Trophoblast cell (in vitro differentiated cells and primary cell): Measurements from ENCODE around the gene EFNA4.

ENCODE experiments used
- DNase-seq, 2 donors: peaks; one replicate each; pipeline ENCODE4 v3.0.0-alpha.2; 2016
- H2AFZ ChIP-seq: 2 replicates; pipeline ENCODE4 v1.6.1; 2013; ENCODE audit warnings: low read length, moderate library complexity, mild to moderate bottlenecking; ENCODE audit not compliant: insufficient read depth, poor library complexity
- H2AK5ac ChIP-seq: 2 replicates; pipeline ENCODE4 v1.6.1; 2013; ENCODE audit warnings: mild to moderate bottlenecking, low read length
- H2BK120ac ChIP-seq: 2 replicates; pipeline ENCODE4 v1.6.1; 2013; ENCODE audit warnings: low read length, mild to moderate bottlenecking, moderate library complexity; ENCODE audit not compliant: insufficient read depth, poor library complexity
- H2BK12ac ChIP-seq: 2 replicates; pipeline ENCODE4 v1.6.1; 2013; ENCODE audit warnings: mild to moderate bottlenecking, low read length, moderate library complexity
- H2BK5ac ChIP-seq: 2 replicates; pipeline ENCODE4 v1.6.1; 2013; ENCODE audit warnings: low read length, low read depth, moderate library complexity, mild to moderate bottlenecking; ENCODE audit not compliant: poor library complexity
- H3K14ac ChIP-seq: 2 replicates; pipeline ENCODE4 v1.6.1; 2013; ENCODE audit warnings: mild to moderate bottlenecking, low read length
- H3K18ac ChIP-seq: 2 replicates; pipeline ENCODE4 v1.6.1; 2013; ENCODE audit warnings: mild to moderate bottlenecking, low read length
- H3K23ac ChIP-seq: 2 replicates; pipeline ENCODE4 v1.6.1; 2013; ENCODE audit warnings: low read length
- H3K27ac ChIP-seq: 2 replicates; pipeline ENCODE4 v1.5.1; 2013; ENCODE audit warnings: low read depth, mild to moderate bottlenecking, inconsistent platforms, low read length, moderate library complexity
- H3K27me3 ChIP-seq: 2 replicates; pipeline ENCODE4 v1.6.1; 2013; ENCODE audit warnings: inconsistent platforms, mild to moderate bottlenecking, low read length, moderate library complexity; ENCODE audit not compliant: insufficient read depth
- H3K36me3 ChIP-seq, 2 experiments: 1 replicate in 1 of 2; 2 replicates in 1 of 2; pipeline ENCODE4 v1.6.1; 2013; ENCODE audit warnings: low read length in 2 of 2, mild to moderate bottlenecking in 2 of 2, moderate library complexity in 1 of 2; ENCODE audit not compliant: insufficient read depth in 2 of 2, control insufficient read depth in 1 of 2
- H3K4ac ChIP-seq: 2 replicates; pipeline ENCODE4 v1.6.1; 2013; ENCODE audit warnings: low read depth, mild to moderate bottlenecking, low read length, moderate library complexity
- H3K4me1 ChIP-seq, 2 experiments: 1 replicate in 1 of 2; 2 replicates in 1 of 2; pipeline ENCODE4 v1.6.1; 2013; ENCODE audit warnings: low read length in 2 of 2, mild to moderate bottlenecking in 2 of 2, moderate library complexity in 1 of 2; ENCODE audit not compliant: insufficient read depth in 2 of 2, control insufficient read depth in 1 of 2
- H3K4me2 ChIP-seq: 2 replicates; pipeline ENCODE4 v1.6.1; 2013; ENCODE audit warnings: inconsistent platforms, mild to moderate bottlenecking, low read length, moderate library complexity
- H3K4me3 ChIP-seq: 2 replicates; pipeline ENCODE4 v1.5.1; 2013; ENCODE audit warnings: mild to moderate bottlenecking, low read depth, low read length, inconsistent platforms
- H3K79me1 ChIP-seq: one replicate; pipeline ENCODE4 v1.6.1; 2013; ENCODE audit warnings: low read length
- H3K79me2 ChIP-seq: 2 replicates; pipeline ENCODE4 v1.6.1; 2013; ENCODE audit warnings: low read length, mild to moderate bottlenecking; ENCODE audit not compliant: control insufficient read depth, insufficient read depth, poor library complexity
- H3K9ac ChIP-seq: 2 replicates; pipeline ENCODE4 v1.6.1; 2013; ENCODE audit warnings: mild to moderate bottlenecking, low read length
- H3K9me3 ChIP-seq: 2 replicates; pipeline ENCODE4 v1.6.1; 2013; ENCODE audit warnings: low read depth, mild to moderate bottlenecking, control low read depth, inconsistent platforms, low read length; ENCODE audit not compliant: insufficient read depth
- H4K12ac ChIP-seq: 2 replicates; pipeline ENCODE4 v1.6.1; 2013; ENCODE audit warnings: low read depth, mild to moderate bottlenecking, low read length, moderate library complexity
- H4K8ac ChIP-seq: 2 replicates; pipeline ENCODE4 v1.6.1; 2013; ENCODE audit warnings: low read depth, mild to moderate bottlenecking, low read length, moderate library complexity
- H4K91ac ChIP-seq: one replicate; pipeline ENCODE4 v1.6.1; 2013; ENCODE audit warnings: low read depth, mild to moderate bottlenecking, low read length, moderate library complexity
- WGBS: extraction: QIAGEN DNeasy Blood & Tissue Kit; methylation state at CpG from one replicate; pipeline ENCODE4 v1.1.7; 2013; ENCODE audit warnings: missing lambda C conversion rate; ENCODE audit not compliant: insufficient read length, insufficient coverage; ENCODE audit errors: extremely low coverage; 5-methylcytosine and 5-hydroxymethylcytosine counted together

The EFNA4 gene

DNA sequence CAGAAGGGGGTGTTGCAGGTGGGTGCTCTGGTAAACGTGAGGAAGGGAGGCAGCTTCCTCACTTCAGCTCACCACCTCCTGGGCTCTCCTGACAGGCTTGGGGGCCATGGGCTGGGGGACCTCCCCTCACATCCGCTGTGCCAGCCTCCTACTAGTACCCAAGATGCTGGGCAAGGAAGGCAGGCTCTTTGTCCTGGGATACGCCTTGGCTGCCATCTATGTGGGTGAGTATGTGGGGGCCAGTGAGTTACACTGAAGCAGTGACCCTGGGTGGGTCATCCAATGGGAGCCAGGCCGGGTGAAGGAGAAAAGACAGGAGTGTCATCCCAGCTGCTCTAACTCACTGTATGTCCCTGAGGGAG, 24.3 kb upstream of the EFNA4 start:
- H3K79me2 ChIP-seq, result no peaks in the 10 kb centered on the region
- H3K4me2 ChIP-seq, result no peak overlapping the region
- H3K9me3 ChIP-seq, result no peaks in the 10 kb centered on the region
- WGBS, result no CpG with 5 or more reads among the region's 4 CpGs
- no peak overlapping the region for H4K8ac ChIP-seq
- H3K23ac ChIP-seq, result no peak overlapping the region
- no peak overlapping the region for H3K4ac ChIP-seq
- H3K27ac ChIP-seq, result no peak overlapping the region
- no peak overlapping the region for H4K91ac ChIP-seq
- no peak overlapping the region for H3K14ac ChIP-seq
- H3K4me3 ChIP-seq, result no peak overlapping the region
- no peak overlapping the region for H2BK5ac ChIP-seq
- no peak overlapping the region for H4K12ac ChIP-seq
- no peak overlapping the region for H2AFZ ChIP-seq
- no peak overlapping the region for H3K18ac ChIP-seq
- H3K27me3 ChIP-seq, result no peaks in the 10 kb centered on the region
- H2BK12ac ChIP-seq, result no peak overlapping the region
- H3K36me3 ChIP-seq, result no peaks in the 10 kb centered on the region
- H3K79me1 ChIP-seq, result no peaks in the 10 kb centered on the region
- no peak overlapping the region for H3K9ac ChIP-seq
- H2AK5ac ChIP-seq, result no peak overlapping the region
- H2BK120ac ChIP-seq, result no peak overlapping the region
- peaks cover 9% of the 10 kb centered on the region in 2 experiments for H3K4me1 ChIP-seq
- no peak for DNase-seq

DNA sequence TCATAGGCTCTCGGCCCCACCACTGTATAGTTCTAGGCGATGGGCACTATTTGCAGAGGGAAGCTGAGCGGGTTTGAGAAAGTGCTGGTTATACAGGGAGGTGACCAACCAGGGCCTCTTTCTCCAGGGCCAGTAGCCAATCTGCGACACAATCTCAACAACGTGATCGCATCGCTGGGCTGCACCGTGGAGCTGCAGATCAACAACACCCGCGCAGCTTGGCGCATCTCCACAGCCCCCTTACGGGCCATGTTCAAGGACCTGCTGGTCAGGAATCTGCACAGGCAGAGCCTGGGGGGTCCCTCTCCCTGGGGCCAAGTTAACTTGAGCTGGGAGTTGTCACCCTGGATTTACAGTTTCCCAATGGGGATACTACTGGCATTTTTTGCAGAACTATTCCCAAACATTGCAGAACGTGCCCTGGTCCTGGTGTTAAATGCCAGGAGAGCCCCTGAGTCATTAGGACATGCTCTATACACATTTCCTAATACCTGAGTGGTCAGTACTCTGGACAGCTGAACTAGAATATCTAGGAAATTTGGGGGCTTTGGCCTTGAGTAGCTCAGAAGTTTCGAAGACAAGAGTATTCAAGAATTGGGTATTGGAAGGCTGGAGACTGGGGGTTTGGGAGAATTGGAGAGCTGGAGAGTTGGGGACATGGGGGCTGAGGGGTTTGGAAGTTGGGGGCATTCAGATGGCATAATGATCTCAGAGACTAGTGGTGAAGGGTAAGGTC, 23.0 kb upstream of the EFNA4 start:
- no peak overlapping the region for H3K4me3 ChIP-seq
- no peak overlapping the region for H3K4ac ChIP-seq
- no peak overlapping the region for H3K9ac ChIP-seq
- H3K79me1 ChIP-seq, result peaks cover 3% of the 10 kb centered on the region
- no peak overlapping the region for H2AFZ ChIP-seq
- H3K4me2 ChIP-seq, result no peak overlapping the region
- H3K23ac ChIP-seq, result no peak overlapping the region
- H3K27me3 ChIP-seq, result no peaks in the 10 kb centered on the region
- no peak overlapping the region for H4K91ac ChIP-seq
- no peak overlapping the region for H2AK5ac ChIP-seq
- no peak overlapping the region for H4K12ac ChIP-seq
- H3K14ac ChIP-seq, result no peak overlapping the region
- WGBS, result no CpG with 5 or more reads among the region's 14 CpGs
- no peaks in the 10 kb centered on the region for H3K9me3 ChIP-seq
- H2BK5ac ChIP-seq, result no peak overlapping the region
- no peak overlapping the region for H4K8ac ChIP-seq
- no peak overlapping the region for H3K18ac ChIP-seq
- H3K4me1 ChIP-seq, result peaks cover 9 to 13% of the 10 kb centered on the region in 2 experiments
- H3K79me2 ChIP-seq, result no peaks in the 10 kb centered on the region
- no peak overlapping the region for H2BK120ac ChIP-seq
- H3K27ac ChIP-seq, result no peak overlapping the region
- no peaks in the 10 kb centered on the region for H3K36me3 ChIP-seq
- no peak overlapping the region for H2BK12ac ChIP-seq
- DNase-seq, result no peak

DNA sequence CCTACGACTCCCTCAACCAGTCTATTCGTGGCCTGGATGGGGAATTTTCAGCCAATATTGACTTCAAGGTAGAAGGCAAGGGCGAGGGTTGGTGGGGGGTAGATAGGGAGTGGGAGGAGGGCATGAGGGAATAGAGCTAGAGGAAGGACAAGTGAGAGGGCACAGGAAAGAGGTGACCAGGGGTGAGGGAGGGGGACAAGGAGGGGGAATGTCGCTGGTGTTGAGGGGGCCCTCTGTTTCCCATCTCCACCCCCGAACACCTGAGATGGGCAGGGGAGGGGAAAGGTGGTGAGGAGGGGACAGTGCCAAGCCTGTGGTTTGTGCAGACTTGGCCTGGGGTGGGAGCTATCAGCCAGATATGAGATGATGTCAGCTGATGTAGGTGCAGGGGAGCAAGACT, 20.8 kb upstream of the EFNA4 start:
- Histone ChIP-seq H3K27me3 (no peaks in the 10 kb centered on the region), H4K8ac (no peak overlapping the region), H3K23ac (no peak overlapping the region), H3K9ac (no peak overlapping the region), H4K91ac (no peak overlapping the region), H3K79me1 (peaks cover 3% of the 10 kb centered on the region), H3K27ac (no peak overlapping the region), H4K12ac (no peak overlapping the region), H2BK120ac (no peak overlapping the region), H3K18ac (no peak overlapping the region), H3K14ac (no peak overlapping the region), H3K4me3 (no peak overlapping the region), H3K79me2 (no peaks in the 10 kb centered on the region), H3K4ac (no peak overlapping the region), H3K9me3 (no peaks in the 10 kb centered on the region), H2AFZ (no peak overlapping the region), H2BK5ac (no peak overlapping the region), H2AK5ac (no peak overlapping the region), H3K36me3 (no peaks in the 10 kb centered on the region), H2BK12ac (no peak overlapping the region), H3K4me2 (no peak overlapping the region), H3K4me1 (peaks cover 9 to 11% of the 10 kb centered on the region in 2 experiments)
- no CpG with 5 or more reads among the region's 5 CpGs for WGBS
- no peak for DNase-seq

DNA sequence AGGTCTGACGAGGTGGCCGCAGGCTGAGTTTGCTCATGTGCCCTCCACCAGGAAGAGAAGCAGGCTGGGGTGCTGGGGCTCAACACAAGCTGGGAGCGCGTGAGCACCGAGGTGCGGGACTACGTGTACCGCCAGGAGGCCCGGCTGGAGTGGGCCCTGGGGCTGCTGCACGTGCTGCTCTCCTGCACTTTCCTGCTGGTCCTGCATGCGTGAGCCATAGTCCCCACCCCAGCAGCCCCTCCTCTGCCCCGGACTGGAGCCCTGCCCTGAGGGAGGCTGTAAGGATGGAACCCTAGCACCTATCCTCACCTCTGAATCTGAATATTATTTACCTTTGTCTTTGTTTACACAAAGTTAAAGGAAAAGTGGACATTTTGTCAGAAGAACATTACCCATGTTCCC, 20.2 kb upstream of the EFNA4 start:
- Histone ChIP-seq H2BK120ac (no peak overlapping the region), H4K12ac (no peak overlapping the region), H2AFZ (no peak overlapping the region), H3K4me3 (no peak overlapping the region), H3K79me1 (peaks cover 3% of the 10 kb centered on the region), H3K4me2 (no peak overlapping the region), H3K4ac (no peak overlapping the region), H3K4me1 (peaks cover 5 to 6% of the 10 kb centered on the region in 2 experiments), H2BK12ac (no peak overlapping the region), H2AK5ac (no peak overlapping the region), H3K9ac (no peak overlapping the region), H3K23ac (no peak overlapping the region), H3K27me3 (no peaks in the 10 kb centered on the region), H4K8ac (no peak overlapping the region), H3K27ac (no peak overlapping the region), H2BK5ac (no peak overlapping the region), H3K14ac (no peak overlapping the region), H3K9me3 (no peaks in the 10 kb centered on the region), H3K79me2 (no peaks in the 10 kb centered on the region), H3K36me3 (no peaks in the 10 kb centered on the region), H3K18ac (no peak overlapping the region), H4K91ac (no peak overlapping the region)
- DNase-seq, result no peak
- WGBS, result no CpG with 5 or more reads among the region's 12 CpGs
